Breast epithelium (tissue), 3 donors: ENCODE data around the gene COMP.

Experiments used
- POLR2AphosphoS5 ChIP-seq, 3 donors: sonication (generic); formaldehyde crosslinking; IDR thresholded peaks; one replicate each; pipeline ENCODE4 v1.6.1; 2017; ENCODE audit warnings: antibody characterized with exemption in 3 of 3
- TF ChIP-seq, protein P1 (sequence below), 3 donors: fragments of 450-650 bp; IDR thresholded peaks; one replicate each; pipeline ENCODE4 v1.5.1; 2016 to 2017; ENCODE audit warnings: antibody characterized with exemption in 3 of 3, mild to moderate bottlenecking in 3 of 3, moderate library complexity in 3 of 3

DNA sequence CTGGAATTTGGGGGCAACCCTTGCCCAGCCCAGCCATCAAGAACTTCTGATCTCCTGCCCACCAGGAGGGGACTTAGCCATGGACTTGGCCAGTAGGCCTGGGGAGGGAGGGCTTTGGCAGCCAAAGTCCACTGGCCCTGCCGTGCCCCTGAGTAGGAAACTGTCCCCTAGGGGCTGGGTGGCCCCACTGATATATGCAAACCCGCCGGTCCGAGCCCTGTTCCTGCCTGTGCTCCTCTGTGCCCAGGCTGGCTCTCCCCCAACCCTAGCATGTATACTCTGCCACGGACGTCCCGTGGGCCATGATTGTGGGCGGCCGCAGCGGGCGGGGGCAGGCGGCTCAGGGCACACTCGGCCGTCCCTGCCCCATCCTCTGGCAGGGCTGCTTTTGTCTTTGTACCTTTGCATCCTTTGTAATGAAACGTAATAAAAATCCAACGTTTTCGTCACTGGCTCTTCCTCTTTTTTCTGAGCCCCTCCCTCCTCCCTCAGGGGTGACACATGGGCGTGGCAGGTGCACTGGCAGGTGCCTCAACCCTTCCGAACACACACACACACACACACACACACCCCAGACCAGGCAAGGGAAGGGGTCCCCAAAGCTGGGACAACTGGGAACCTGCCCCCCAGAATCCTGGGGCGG is 9.1 kb downstream of the COMP start:
- TF ChIP-seq, protein P1, sequence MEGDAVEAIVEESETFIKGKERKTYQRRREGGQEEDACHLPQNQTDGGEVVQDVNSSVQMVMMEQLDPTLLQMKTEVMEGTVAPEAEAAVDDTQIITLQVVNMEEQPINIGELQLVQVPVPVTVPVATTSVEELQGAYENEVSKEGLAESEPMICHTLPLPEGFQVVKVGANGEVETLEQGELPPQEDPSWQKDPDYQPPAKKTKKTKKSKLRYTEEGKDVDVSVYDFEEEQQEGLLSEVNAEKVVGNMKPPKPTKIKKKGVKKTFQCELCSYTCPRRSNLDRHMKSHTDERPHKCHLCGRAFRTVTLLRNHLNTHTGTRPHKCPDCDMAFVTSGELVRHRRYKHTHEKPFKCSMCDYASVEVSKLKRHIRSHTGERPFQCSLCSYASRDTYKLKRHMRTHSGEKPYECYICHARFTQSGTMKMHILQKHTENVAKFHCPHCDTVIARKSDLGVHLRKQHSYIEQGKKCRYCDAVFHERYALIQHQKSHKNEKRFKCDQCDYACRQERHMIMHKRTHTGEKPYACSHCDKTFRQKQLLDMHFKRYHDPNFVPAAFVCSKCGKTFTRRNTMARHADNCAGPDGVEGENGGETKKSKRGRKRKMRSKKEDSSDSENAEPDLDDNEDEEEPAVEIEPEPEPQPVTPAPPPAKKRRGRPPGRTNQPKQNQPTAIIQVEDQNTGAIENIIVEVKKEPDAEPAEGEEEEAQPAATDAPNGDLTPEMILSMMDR (IDR thresholded peaks at IDR 0.05): no peak
- TF ChIP-seq POLR2AphosphoS5 (IDR thresholded peaks at IDR 0.05): no peak
